IPS-20b (cell line): Measurements from ENCODE around the gene NRXN2.

ENCODE experiments used
- H3K27ac ChIP-seq: one replicate; pipeline ENCODE4 v1.5.1; 2013; ENCODE audit warnings: low read length
- H3K27me3 ChIP-seq: 2 replicates; pipeline ENCODE4 v1.6.1; 2013; ENCODE audit warnings: mild to moderate bottlenecking, low read length, inconsistent platforms; ENCODE audit not compliant: insufficient read depth
- H3K36me3 ChIP-seq: 2 replicates; pipeline ENCODE4 v1.6.1; 2013; ENCODE audit warnings: low read depth, mild to moderate bottlenecking, inconsistent platforms, low read length, moderate library complexity; ENCODE audit not compliant: insufficient read depth
- H3K4me1 ChIP-seq: 2 replicates; pipeline ENCODE4 v1.6.1; 2013; ENCODE audit warnings: mild to moderate bottlenecking, control low read depth, inconsistent platforms, low read length, moderate library complexity; ENCODE audit not compliant: insufficient read depth
- H3K4me3 ChIP-seq: 2 replicates; pipeline ENCODE4 v1.5.1; 2013; ENCODE audit warnings: mild to moderate bottlenecking, low read length, inconsistent platforms
- H3K9ac ChIP-seq: 2 replicates; pipeline ENCODE4 v1.6.1; 2013; ENCODE audit warnings: low read depth, mild to moderate bottlenecking, inconsistent platforms, low read length, moderate library complexity
- H3K9me3 ChIP-seq: 2 replicates; pipeline ENCODE4 v1.6.1; 2013; ENCODE audit warnings: mild to moderate bottlenecking, low read depth, low read length, inconsistent platforms; ENCODE audit not compliant: insufficient read depth

The NRXN2 gene

DNA sequence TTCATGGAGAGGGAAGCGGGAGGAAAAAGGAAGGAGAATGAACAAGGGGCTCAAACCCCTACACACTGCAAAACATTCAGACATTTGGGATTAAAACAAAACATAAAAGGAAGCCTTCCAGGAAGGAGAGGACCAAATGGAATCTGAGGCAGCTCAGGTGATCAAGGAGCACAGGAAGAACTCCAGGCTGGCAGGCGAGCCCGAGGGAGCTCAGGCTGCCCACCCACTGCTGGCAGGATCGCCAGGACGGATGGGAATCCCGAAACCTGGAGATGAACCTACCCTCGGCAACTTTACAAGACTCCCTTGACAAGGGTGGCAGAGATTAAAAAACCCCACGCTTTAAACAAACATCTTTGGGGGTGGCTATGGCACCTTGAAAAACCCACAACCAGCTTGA lies 41.8 kb upstream of the NRXN2 start:
- Histone ChIP-seq H3K4me1 (peaks cover 42% of the 10 kb centered on the region; the same call in 1 of the 2 replicates), H3K9me3 (no peaks in the 10 kb centered on the region), H3K9ac (no peak overlapping the region; the same call in 1 of the 2 replicates), H3K27me3 (no peaks in the 10 kb centered on the region), H3K4me3 (no peak overlapping the region), H3K36me3 (peaks cover 68% of the 10 kb centered on the region), H3K27ac (peak overlapping the region; percentile 23)

GRCh38 chr11:64764040-64764611 lies 41.1 kb upstream of the NRXN2 start:
- no peaks in the 10 kb centered on the region for H3K27me3 ChIP-seq
- peak overlapping the region; percentile 60; the same call in 1 of the 2 replicates for H3K9ac ChIP-seq
- H3K4me1 ChIP-seq = peaks cover 48% of the 10 kb centered on the region; the same call in 1 of the 2 replicates
- H3K36me3 ChIP-seq = peaks cover 62% of the 10 kb centered on the region
- H3K27ac ChIP-seq = peak overlapping the region; percentile 62
- H3K4me3 ChIP-seq = peak overlapping the region; percentile 35; the same call in 1 of the 2 replicates
- no peaks in the 10 kb centered on the region for H3K9me3 ChIP-seq

GRCh38 chr11:64763526-64764039 lies 40.6 kb upstream of the NRXN2 start:
- H3K4me3 ChIP-seq = peak overlapping the region; percentile 35; the same call in 1 of the 2 replicates
- peaks cover 49% of the 10 kb centered on the region; the same call in 1 of the 2 replicates for H3K4me1 ChIP-seq
- peak overlapping the region; percentile 60 for H3K9ac ChIP-seq
- peak overlapping the region; percentile 62 for H3K27ac ChIP-seq
- H3K9me3 ChIP-seq = no peaks in the 10 kb centered on the region
- peaks cover 57% of the 10 kb centered on the region for H3K36me3 ChIP-seq
- H3K27me3 ChIP-seq = no peaks in the 10 kb centered on the region

DNA sequence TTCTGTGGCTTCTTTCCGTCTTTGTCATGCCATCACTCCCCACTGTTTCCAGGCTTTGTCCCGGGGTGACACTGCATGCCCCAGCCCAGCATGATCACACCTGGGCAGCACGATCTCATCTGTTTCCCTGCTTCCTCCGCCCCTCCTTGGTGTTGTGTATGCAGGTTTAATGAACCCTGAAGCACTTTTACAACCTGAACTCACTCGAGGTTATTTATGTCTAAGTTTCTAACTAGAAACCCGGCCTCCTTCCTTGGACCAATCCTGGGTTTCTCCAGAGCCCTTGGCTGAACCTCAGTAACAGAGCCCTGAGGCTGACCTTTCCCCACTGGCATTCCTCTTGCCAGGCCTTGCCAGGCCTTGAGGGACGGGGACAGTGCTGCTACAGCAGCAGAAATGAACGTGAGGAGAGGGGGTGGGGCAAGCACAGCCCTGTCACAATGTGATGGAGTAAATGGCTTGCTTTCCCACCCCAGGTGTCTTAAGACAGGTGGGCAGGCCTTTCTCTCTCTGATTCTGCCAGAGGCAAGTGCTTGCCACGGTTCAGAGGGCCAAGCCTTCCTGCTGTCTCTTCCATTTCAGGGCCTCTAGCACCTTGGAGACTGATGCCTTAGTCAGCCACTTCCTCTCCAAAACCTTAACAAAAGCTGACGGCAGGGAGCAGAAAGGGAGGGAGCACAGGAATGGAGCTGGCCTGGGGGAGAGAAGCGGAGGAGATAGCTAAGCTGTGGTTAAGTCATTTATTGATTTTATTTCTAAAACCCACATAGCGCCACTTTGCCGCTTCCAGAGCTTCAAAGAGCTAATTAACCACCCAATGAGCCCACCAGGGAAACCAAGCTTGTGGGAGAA lies 39.9 kb upstream of the NRXN2 start:
- peak overlapping the region; percentile 60 for H3K9ac ChIP-seq
- H3K9me3 ChIP-seq = no peaks in the 10 kb centered on the region
- peaks cover 49% of the 10 kb centered on the region; the same call in 1 of the 2 replicates for H3K4me1 ChIP-seq
- H3K4me3 ChIP-seq = peak overlapping the region; percentile 35; the same call in 1 of the 2 replicates
- H3K36me3 ChIP-seq = peaks cover 50% of the 10 kb centered on the region
- peak overlapping the region; percentile 62 for H3K27ac ChIP-seq
- H3K27me3 ChIP-seq = no peaks in the 10 kb centered on the region

DNA sequence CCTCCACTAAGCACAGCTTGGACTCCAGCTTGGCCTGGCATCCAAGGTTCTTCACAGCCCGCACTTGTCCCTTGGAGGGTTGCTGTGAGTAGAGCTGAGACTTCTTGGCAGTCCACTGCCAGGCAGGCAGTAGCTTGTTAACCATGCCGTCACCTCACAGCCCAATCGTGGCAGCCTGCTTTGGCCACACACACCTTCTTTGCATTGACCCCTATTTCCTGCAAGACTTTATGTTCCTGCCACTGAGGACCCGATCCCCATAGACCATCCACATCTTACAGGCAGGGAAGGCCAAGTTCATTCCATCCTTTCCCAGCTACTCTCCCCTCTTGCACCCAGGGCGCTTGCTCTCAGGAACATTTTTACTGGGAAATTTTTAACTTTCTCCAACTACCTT lies 39.3 kb upstream of the NRXN2 start:
- peaks cover 44% of the 10 kb centered on the region for H3K36me3 ChIP-seq
- H3K4me3 ChIP-seq = peak overlapping the region; percentile 35; the same call in 1 of the 2 replicates
- H3K4me1 ChIP-seq = peaks cover 47% of the 10 kb centered on the region; the same call in 1 of the 2 replicates
- H3K9ac ChIP-seq = peak overlapping the region; percentile 60
- H3K9me3 ChIP-seq = no peaks in the 10 kb centered on the region
- H3K27me3 ChIP-seq = no peaks in the 10 kb centered on the region
- H3K27ac ChIP-seq = peak overlapping the region; percentile 70

DNA sequence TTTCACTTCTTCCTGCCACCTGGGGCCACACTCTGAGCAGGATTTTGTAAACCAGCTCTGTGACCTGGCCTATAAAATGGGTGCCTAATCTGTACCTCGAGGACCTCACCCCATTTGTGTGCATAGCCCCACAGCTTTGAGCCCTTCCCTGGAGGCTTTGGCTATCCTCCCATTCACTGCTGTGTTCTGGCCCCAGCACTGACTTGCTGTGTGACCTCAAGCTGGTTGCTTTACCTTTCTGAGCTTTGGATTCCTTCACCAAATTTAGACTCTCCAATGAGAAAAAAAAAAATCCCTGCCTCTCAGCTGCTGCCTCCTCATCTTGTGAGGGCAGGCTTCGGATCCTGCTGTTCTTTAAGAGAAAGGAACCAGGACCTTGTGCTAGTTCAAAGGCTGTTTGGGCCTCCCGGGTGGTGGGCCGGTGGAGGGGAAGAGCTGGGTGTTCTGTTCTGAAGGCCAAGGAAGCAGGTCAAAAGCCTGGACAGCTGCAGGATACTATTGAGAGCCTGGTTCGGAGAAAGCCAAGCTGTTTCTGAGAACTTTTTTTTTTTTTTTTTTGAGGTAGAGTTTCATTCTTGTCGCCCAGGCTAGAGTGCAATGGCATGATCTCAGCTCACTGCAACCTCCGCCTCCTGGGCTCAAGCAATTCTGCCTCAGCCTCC lies 37.9 kb upstream of the NRXN2 start:
- Histone ChIP-seq H3K36me3 (peaks cover 32% of the 10 kb centered on the region), H3K9ac (peak overlapping the region; percentile 44; the same call in 1 of the 2 replicates), H3K27me3 (no peaks in the 10 kb centered on the region), H3K27ac (no peak overlapping the region), H3K4me3 (no peak overlapping the region), H3K9me3 (no peaks in the 10 kb centered on the region), H3K4me1 (peaks cover 46% of the 10 kb centered on the region; the same call in 1 of the 2 replicates)

DNA sequence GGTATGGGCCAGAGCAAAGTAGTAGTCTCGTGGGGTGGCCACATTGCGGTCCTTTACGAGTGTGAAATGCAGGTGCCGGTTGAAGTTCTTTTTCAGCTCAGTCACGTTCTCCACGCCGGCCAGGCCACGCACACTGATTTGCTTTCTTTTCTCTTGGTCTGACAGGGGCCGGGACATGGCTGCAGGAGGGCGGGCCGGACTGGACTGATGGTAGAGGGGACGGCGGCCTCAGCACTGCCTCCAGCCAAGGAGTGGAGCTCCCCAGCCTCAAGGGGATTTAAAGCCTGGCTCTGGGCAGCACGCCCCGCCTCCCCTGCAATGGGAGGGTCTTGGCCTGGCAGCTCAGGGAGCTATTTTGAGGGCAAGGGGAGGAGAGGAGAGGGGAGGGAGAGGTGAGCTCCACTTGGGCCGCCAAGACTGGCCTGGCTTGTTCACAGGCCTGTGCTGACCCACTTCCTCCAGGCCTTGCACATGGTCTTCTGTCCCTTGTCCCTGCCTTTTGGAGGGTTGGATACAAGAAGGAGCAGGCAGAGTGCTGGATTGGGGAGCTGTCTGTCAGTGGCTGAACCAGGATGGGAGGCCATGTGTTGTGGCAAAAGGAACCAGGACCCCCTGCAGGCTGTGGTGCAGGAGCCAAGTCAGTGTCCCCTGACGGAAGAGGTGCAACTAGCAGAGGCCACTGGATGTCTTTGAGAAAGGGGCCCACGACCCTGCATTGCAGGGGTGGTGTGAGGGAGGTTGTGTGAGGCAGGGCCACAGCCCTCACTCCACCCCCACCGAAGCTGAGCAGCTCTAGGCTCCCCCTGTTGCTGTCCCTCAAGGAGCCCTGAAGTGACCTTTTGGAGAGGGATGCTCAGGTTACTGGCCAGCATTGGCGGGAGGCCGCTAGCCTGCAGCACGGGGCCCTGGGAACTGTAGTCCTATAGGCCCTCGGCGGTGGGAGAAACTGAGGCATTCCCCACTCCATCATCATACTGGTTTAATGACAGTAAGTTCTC lies 37.0 kb upstream of the NRXN2 start, which contains the start of gene PYGM:
Gene PYGM (minus strand): TSS at position 253 of the 998 bp plus-strand sequence. CDS start 76 bp downstream, at position 177.
- peak within 1 kb of the TSS; percentile 44; the same call in 1 of the 2 replicates for H3K9ac ChIP-seq
- H3K4me1 ChIP-seq = peaks cover 45% of the 10 kb centered on the region; the same call in 1 of the 2 replicates
- H3K36me3 ChIP-seq = peaks cover 25% of the 10 kb centered on the region
- H3K4me3 ChIP-seq = no peak within 1 kb of the TSS
- H3K27ac ChIP-seq = peak within 1 kb of the TSS; percentile 30
- H3K9me3 ChIP-seq = no peaks in the 10 kb centered on the region
- no peaks in the 10 kb centered on the region for H3K27me3 ChIP-seq

DNA sequence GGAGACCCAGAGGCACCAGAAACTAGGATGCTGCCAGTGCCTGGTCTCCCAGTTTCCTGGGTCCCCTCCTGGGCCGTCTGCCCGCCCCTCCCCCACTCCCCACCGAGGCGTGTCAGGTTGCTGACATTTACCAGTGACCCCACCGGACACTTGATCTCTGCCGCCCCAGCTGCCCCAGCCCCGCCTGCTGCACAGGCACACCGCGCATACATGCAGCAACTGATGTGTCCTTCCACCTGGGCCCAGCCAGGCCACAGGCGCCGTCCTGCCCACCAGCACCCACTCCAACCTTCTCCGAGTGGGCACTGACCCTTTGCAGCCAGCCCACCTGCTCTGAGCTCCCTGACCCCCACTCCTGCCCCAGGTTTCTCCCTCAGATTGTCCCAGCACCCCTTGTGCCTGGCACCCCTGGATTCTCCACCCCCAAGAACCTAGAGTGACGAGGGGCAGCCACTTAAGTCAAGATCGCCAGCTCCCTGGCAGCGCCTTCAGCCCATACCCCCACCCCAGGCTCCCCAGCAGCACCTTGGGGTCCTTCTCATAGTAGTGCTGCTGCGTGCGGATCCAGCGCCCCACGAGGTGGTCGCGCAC lies 36.2 kb upstream of the NRXN2 start:
- no peak overlapping the region for H3K4me3 ChIP-seq
- peaks cover 37% of the 10 kb centered on the region; the same call in 1 of the 2 replicates for H3K4me1 ChIP-seq
- H3K36me3 ChIP-seq = peaks cover 17% of the 10 kb centered on the region
- H3K27ac ChIP-seq = peak overlapping the region; percentile 30
- no peaks in the 10 kb centered on the region for H3K9me3 ChIP-seq
- H3K9ac ChIP-seq = no peak overlapping the region
- H3K27me3 ChIP-seq = no peaks in the 10 kb centered on the region

DNA sequence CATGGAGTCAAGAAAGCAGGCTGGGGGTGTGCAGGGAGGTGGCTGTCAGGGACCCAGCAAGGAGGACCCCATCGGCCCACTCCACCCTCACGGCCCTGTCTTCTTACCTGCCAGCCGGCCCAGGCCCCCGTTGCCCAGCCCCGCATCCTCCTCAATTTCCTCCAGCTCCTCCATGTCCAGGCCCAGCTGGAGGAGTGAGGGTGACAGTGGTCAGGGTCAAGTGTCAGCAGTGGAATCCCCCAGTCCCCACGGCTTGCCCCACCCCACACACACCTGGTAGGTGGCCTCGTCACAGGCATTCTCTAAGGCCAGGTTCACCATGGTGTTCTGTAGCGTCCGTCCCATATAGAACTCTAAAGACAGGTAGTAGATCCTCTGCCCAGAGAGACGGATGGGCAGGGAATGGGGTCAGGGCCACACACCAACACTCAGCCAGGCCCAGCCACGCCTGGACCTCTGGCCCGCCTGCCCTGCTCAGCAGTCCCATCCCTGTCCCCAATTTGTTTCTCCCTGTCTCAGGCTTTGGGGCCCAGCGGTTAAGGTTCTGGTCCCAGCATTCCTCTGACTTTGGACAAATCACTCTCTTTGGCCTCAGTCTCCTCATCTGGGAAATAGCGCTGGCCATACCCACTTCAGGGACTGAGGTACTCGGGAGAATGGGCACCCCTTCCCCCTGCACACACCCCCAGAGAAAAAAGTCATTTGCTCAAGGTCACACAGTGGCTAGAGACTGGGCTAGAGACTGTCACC lies 35.5 kb upstream of the NRXN2 start:
- no peak overlapping the region for H3K27ac ChIP-seq
- H3K9ac ChIP-seq = no peak overlapping the region
- no peak overlapping the region for H3K4me3 ChIP-seq
- no peaks in the 10 kb centered on the region for H3K27me3 ChIP-seq
- no peaks in the 10 kb centered on the region for H3K9me3 ChIP-seq
- peaks cover 10% of the 10 kb centered on the region for H3K36me3 ChIP-seq
- peaks cover 30% of the 10 kb centered on the region; the same call in 1 of the 2 replicates for H3K4me1 ChIP-seq
